Measurements from ENCODE around the gene CARHSP1. TPM values are rescaled to one million over a fixed set of nuclear protein-coding genes. Genes with fewer than 3 reads are reported as not detected.

The CARHSP1 gene
- total and polyA plus RNA-seq, 9 of the 15 experiments (the other 6 are each of a cell fraction or from before 2014, with no cell fraction given) = 5.8 to 114 (median 41.1) TPM

- TF ChIP-seq ZBTB33 (CRISPR knock-in tag; IDR thresholded peaks at IDR 0.05) = peak; percentile 31; the same call in 1 of the 2 replicates
- no peak for TF ChIP-seq ESRRB (CRISPR knock-in tag; IDR thresholded peaks at IDR 0.05; ENCODE audit: borderline replicate concordance)
- no peak for TF ChIP-seq EGR1 (conservative IDR thresholded peaks at IDR 0.05)
- TF ChIP-seq ELF4 (CRISPR knock-in tag; IDR thresholded peaks at IDR 0.05) = no peak
- TF ChIP-seq ZNF224 (CRISPR knock-in tag; IDR thresholded peaks at IDR 0.05) = no peak
- no peak for TF ChIP-seq ZNF507 (tag; conservative IDR thresholded peaks at IDR 0.05)
- TF ChIP-seq ZNF766 (CRISPR knock-in tag; conservative IDR thresholded peaks at IDR 0.05) = no peak
- TF ChIP-seq ZNF175 (CRISPR knock-in tag; IDR thresholded peaks at IDR 0.05; ENCODE audit: low read depth) = no peak
- TF ChIP-seq SRSF1 (IDR thresholded peaks at IDR 0.05; ENCODE audit: low read depth, low read length) = no peak
- TF ChIP-seq SP2 (IDR thresholded peaks at IDR 0.05; ENCODE audit: extremely low read depth, low read depth, low read length, poor library complexity, severe bottlenecking) = no peak
- TF ChIP-seq BHLHE40 (IDR thresholded peaks at IDR 0.05; ENCODE audit: low read length) = no peak
- TF ChIP-seq ZNF133 (CRISPR knock-in tag; IDR thresholded peaks at IDR 0.05) = no peak
- TF ChIP-seq REST (IDR thresholded peaks at IDR 0.05; ENCODE audit: borderline replicate concordance) = no peak
- TF ChIP-seq REST (CRISPR knock-in tag; IDR thresholded peaks at IDR 0.05; ENCODE audit: low read depth) = no peak
- TF ChIP-seq ZNF551 (CRISPR knock-in tag; IDR thresholded peaks at IDR 0.05) = no peak
- no peak for TF ChIP-seq ILK (tag; IDR thresholded peaks at IDR 0.05; ENCODE audit: borderline replicate concordance, low read depth)
- TF ChIP-seq, protein P1, sequence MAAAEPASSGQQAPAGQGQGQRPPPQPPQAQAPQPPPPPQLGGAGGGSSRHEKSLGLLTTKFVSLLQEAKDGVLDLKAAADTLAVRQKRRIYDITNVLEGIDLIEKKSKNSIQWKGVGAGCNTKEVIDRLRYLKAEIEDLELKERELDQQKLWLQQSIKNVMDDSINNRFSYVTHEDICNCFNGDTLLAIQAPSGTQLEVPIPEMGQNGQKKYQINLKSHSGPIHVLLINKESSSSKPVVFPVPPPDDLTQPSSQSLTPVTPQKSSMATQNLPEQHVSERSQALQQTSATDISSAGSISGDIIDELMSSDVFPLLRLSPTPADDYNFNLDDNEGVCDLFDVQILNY (CRISPR knock-in tag; IDR thresholded peaks at IDR 0.05) = no peak
- TF ChIP-seq RFX5 (IDR thresholded peaks at IDR 0.05; ENCODE audit: low read depth, low read length) = no peak
Measured at GRCh38 chr16:8867216-8867931, 1.4 kb downstream of the CARHSP1 start (continued).

Measured in K562 (cell line).